GM23338 (cell line): ENCODE measurements around the gene PRR13. TPM values are rescaled to one million over a fixed set of nuclear protein-coding genes. Genes with fewer than 3 reads are reported as not detected.

Source experiments
- ATAC-seq: fragments of 200-7000 bp; cut with Tn5 transposase; 3 replicates; pipeline ENCODE4 v1.9.1; 2020
- DNase-seq: peaks from one replicate; pipeline ENCODE4 v3.0.0-alpha.2; 2015; ENCODE audit warnings: low spot score
- H2AFZ ChIP-seq: fragments of 200-600 bp; sonication (generic); 2 replicates; pipeline ENCODE4 v1.8.0; 2016; ENCODE audit warnings: antibody characterized with exemption, mild to moderate bottlenecking, moderate library complexity
- H3F3A ChIP-seq: fragments of 200-600 bp; sonication (generic); replicated peaks from 2 replicates; pipeline ENCODE4 v1.8.0; 2017; ENCODE audit warnings: antibody characterized with exemption, mixed run types, low read depth
- H3K27ac ChIP-seq: fragments of 200-600 bp; sonication (generic); 2 replicates; pipeline ENCODE4 v1.6.1; 2016; ENCODE audit warnings: low read depth
- H3K27me3 ChIP-seq: fragments of 200-600 bp; sonication (generic); 2 replicates; pipeline ENCODE4 v1.8.0; 2016; ENCODE audit warnings: mild to moderate bottlenecking, mixed run types, moderate library complexity; ENCODE audit not compliant: insufficient read depth
- H3K36me3 ChIP-seq: fragments of 200-600 bp; sonication (generic); 2 replicates; pipeline ENCODE4 v1.8.0; 2016; ENCODE audit warnings: mild to moderate bottlenecking; ENCODE audit not compliant: insufficient read depth
- H3K4me1 ChIP-seq: fragments of 200-600 bp; sonication (generic); 2 replicates; pipeline ENCODE4 v1.8.0; 2016; ENCODE audit warnings: mild to moderate bottlenecking, moderate library complexity; ENCODE audit not compliant: insufficient read depth
- H3K4me2 ChIP-seq: fragments of 200-600 bp; sonication (generic); 2 replicates; pipeline ENCODE4 v1.7.1; 2017; ENCODE audit warnings: mixed run types
- H3K4me3 ChIP-seq: fragments of 200-600 bp; sonication (generic); 2 replicates; pipeline ENCODE4 v1.6.1; 2016; ENCODE audit warnings: mixed run types
- H3K79me2 ChIP-seq: fragments of 200-600 bp; sonication (generic); replicated peaks from 2 replicates; pipeline ENCODE4 v1.8.0; 2017; ENCODE audit warnings: mild to moderate bottlenecking; ENCODE audit not compliant: insufficient read depth
- H3K9me2 ChIP-seq: fragments of 200-600 bp; sonication (generic); 2 replicates; pipeline ENCODE4 v1.8.0; 2017; ENCODE audit not compliant: insufficient read depth
- H4K20me1 ChIP-seq: fragments of 200-600 bp; sonication (generic); replicated peaks from 2 replicates; pipeline ENCODE4 v1.8.0; 2017; ENCODE audit warnings: mild to moderate bottlenecking; ENCODE audit not compliant: insufficient read depth
- H3K27ac Mint-ChIP-seq: 2 replicates; pipeline ENCODE4 v1.8.0; 2020; ENCODE audit warnings: inconsistent platforms, mild to moderate bottlenecking, moderate library complexity, mixed read lengths
- H3K27me3 Mint-ChIP-seq: 3 replicates; pipeline ENCODE4 v1.8.0; 2022; ENCODE audit warnings: low read depth, mild to moderate bottlenecking, moderate library complexity, mixed read lengths, inconsistent platforms; ENCODE audit not compliant: insufficient read depth, poor library complexity
- H3K36me3 Mint-ChIP-seq: 3 replicates; pipeline ENCODE4 v1.8.0; 2021; ENCODE audit warnings: low read depth, mild to moderate bottlenecking, inconsistent platforms, moderate library complexity, mixed read lengths
- H3K4me1 Mint-ChIP-seq: 3 replicates; pipeline ENCODE4 v1.8.0; 2020; ENCODE audit warnings: mild to moderate bottlenecking, inconsistent platforms, mixed read lengths
- H3K4me3 Mint-ChIP-seq: 3 replicates; pipeline ENCODE4 v1.8.0; 2021; ENCODE audit warnings: moderate library complexity, mild to moderate bottlenecking, inconsistent platforms, mixed read lengths
- H3K9me3 Mint-ChIP-seq: 3 replicates; pipeline ENCODE4 v1.8.0; 2020; ENCODE audit warnings: moderate library complexity, mild to moderate bottlenecking, inconsistent platforms, mixed read lengths
- EZH2 ChIP-seq: fragments of 200-600 bp; sonication (generic); IDR thresholded peaks from one replicate; pipeline ENCODE4 v1.8.0; 2017; ENCODE audit warnings: antibody characterized with exemption, mild to moderate bottlenecking, low read depth; ENCODE audit not compliant: unreplicated experiment
- EZH2phosphoT487 ChIP-seq: fragments of 200-600 bp; sonication (generic); IDR thresholded peaks from one replicate; pipeline ENCODE4 v1.8.1; 2018; ENCODE audit warnings: antibody characterized with exemption; ENCODE audit not compliant: unreplicated experiment
- JUNB ChIP-seq: IDR thresholded peaks from one replicate; pipeline ENCODE4 v1.6.1; 2016; ENCODE audit warnings: antibody characterized with exemption; ENCODE audit not compliant: unreplicated experiment
- NANOG ChIP-seq: IDR thresholded peaks from 2 replicates; pipeline ENCODE4 v1.6.1; 2016; ENCODE audit warnings: antibody characterized with exemption, borderline replicate concordance
- POLR2AphosphoS5 ChIP-seq: IDR thresholded peaks from 2 replicates; pipeline ENCODE4 v1.6.1; 2016; ENCODE audit warnings: antibody characterized with exemption, low read depth
- STAT1 ChIP-seq: IDR thresholded peaks from one replicate; pipeline ENCODE4 v1.6.1; 2016; ENCODE audit warnings: antibody characterized with exemption; ENCODE audit not compliant: unreplicated experiment
- ZNF114 ChIP-seq: fragments of 250-450 bp; sonication (Bioruptor Pico); IDR thresholded peaks from 2 replicates; pipeline ENCODE4 v1.5.0; 2020; ENCODE audit warnings: mild to moderate bottlenecking, moderate library complexity
- ZNF331 ChIP-seq: fragments of 250-450 bp; sonication (Bioruptor Pico); IDR thresholded peaks from 2 replicates; pipeline ENCODE4 v1.5.0; 2020; ENCODE audit warnings: low read depth, mild to moderate bottlenecking, moderate library complexity
- polyA plus RNA-seq: library from polyadenylated mRNA; unstranded; fragments of >200 nt; fragmentation: Nextera tagmentation; extraction: Ambion mirVana; gene quantifications from 2 replicates; pipeline ENCODE4 v1.2.1, GENCODE V29; 2016
- total RNA-seq: library from RNA; depleted of rRNA; stranded (reverse); fragments of >200 nt; shearing (Covaris generic); gene quantifications from 2 replicates; pipeline ENCODE4 v1.2.3, GENCODE V29; 2014
- TF ChIP-seq, protein P1 (sequence below): IDR thresholded peaks from one replicate; pipeline ENCODE4 v1.6.1; 2018; ENCODE audit warnings: antibody characterized with exemption; ENCODE audit not compliant: unreplicated experiment
- TF ChIP-seq, protein P2 (sequence below): IDR thresholded peaks from 2 replicates; pipeline ENCODE4 v1.6.1; 2016; ENCODE audit warnings: antibody characterized with exemption
- TF ChIP-seq, protein P3 (sequence below), 2 experiments: fragments of 200-600 bp in 1 of 2; sonication (generic) in 1 of 2; conservative IDR thresholded peaks; 2 replicates each; pipeline versions ENCODE4 v1.5.1 to v1.6.1; 2016 to 2017; ENCODE audit warnings: antibody characterized with exemption in 2 of 2, low read depth in 2 of 2, mild to moderate bottlenecking in 2 of 2, moderate library complexity in 1 of 2

PRR13 gene
- total and polyA plus RNA-seq, 2 experiments from 2014 or later: 70.5 to 303 TPM

DNA sequence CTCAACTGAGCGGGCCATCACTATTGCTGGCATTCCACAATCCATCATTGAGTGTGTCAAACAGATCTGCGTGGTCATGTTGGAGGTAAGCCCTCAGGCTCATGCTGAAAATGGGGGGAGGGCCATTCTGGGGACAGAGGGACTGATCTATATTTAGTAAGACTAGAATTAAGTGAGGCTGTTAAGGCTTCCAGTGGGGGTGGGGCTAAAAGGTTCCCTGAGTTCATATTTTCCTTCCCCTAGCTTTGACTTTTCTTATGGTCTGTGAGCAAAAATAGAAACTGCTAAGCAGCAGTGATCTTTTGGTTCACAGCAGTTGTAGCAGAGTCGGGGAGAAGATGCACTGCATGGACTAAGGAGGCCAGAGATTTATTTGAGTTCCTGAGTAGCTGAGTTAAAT is 19.5 kb downstream of the PRR13 start:
- peaks cover 59% of the 10 kb centered on the region for H3F3A ChIP-seq
- Mint-ChIP-seq H3K27ac (no peak overlapping the region), H3K4me3 (no peak overlapping the region), H3K27me3 (peaks cover 9% of the 10 kb centered on the region), H3K9me3 (no peaks in the 10 kb centered on the region), H3K36me3 (peaks cover 99% of the 10 kb centered on the region), H3K4me1 (peaks cover 52% of the 10 kb centered on the region)
- no peaks in the 10 kb centered on the region for H3K9me2 ChIP-seq
- peaks cover 11% of the 10 kb centered on the region; the same call in 1 of the 2 replicates for H3K4me1 ChIP-seq
- peaks cover 97% of the 10 kb centered on the region for H3K36me3 ChIP-seq
- H2AFZ ChIP-seq: no peak overlapping the region
- H3K4me2 ChIP-seq: no peak overlapping the region
- no peaks in the 10 kb centered on the region for H3K27me3 ChIP-seq
- H3K79me2 ChIP-seq: peaks cover 97% of the 10 kb centered on the region
- ATAC-seq: no peak
- peaks cover 89% of the 10 kb centered on the region for H4K20me1 ChIP-seq
- DNase-seq: no peak
- peak overlapping the region; percentile 68; the same call in 1 of the 2 replicates for H3K27ac ChIP-seq
- TF ChIP-seq ZNF114 (CRISPR knock-in tag) (no peak), STAT1 (no peak), POLR2AphosphoS5 (no peak), EZH2phosphoT487 (no peak), ZNF331 (CRISPR knock-in tag) (no peak), NANOG (no peak), EZH2 (no peak)
- TF ChIP-seq, protein P1, sequence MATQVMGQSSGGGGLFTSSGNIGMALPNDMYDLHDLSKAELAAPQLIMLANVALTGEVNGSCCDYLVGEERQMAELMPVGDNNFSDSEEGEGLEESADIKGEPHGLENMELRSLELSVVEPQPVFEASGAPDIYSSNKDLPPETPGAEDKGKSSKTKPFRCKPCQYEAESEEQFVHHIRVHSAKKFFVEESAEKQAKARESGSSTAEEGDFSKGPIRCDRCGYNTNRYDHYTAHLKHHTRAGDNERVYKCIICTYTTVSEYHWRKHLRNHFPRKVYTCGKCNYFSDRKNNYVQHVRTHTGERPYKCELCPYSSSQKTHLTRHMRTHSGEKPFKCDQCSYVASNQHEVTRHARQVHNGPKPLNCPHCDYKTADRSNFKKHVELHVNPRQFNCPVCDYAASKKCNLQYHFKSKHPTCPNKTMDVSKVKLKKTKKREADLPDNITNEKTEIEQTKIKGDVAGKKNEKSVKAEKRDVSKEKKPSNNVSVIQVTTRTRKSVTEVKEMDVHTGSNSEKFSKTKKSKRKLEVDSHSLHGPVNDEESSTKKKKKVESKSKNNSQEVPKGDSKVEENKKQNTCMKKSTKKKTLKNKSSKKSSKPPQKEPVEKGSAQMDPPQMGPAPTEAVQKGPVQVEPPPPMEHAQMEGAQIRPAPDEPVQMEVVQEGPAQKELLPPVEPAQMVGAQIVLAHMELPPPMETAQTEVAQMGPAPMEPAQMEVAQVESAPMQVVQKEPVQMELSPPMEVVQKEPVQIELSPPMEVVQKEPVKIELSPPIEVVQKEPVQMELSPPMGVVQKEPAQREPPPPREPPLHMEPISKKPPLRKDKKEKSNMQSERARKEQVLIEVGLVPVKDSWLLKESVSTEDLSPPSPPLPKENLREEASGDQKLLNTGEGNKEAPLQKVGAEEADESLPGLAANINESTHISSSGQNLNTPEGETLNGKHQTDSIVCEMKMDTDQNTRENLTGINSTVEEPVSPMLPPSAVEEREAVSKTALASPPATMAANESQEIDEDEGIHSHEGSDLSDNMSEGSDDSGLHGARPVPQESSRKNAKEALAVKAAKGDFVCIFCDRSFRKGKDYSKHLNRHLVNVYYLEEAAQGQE: no peak
- TF ChIP-seq, protein P2, sequence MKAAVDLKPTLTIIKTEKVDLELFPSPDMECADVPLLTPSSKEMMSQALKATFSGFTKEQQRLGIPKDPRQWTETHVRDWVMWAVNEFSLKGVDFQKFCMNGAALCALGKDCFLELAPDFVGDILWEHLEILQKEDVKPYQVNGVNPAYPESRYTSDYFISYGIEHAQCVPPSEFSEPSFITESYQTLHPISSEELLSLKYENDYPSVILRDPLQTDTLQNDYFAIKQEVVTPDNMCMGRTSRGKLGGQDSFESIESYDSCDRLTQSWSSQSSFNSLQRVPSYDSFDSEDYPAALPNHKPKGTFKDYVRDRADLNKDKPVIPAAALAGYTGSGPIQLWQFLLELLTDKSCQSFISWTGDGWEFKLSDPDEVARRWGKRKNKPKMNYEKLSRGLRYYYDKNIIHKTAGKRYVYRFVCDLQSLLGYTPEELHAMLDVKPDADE: no peak
- H3K4me3 ChIP-seq: no peak overlapping the region

DNA sequence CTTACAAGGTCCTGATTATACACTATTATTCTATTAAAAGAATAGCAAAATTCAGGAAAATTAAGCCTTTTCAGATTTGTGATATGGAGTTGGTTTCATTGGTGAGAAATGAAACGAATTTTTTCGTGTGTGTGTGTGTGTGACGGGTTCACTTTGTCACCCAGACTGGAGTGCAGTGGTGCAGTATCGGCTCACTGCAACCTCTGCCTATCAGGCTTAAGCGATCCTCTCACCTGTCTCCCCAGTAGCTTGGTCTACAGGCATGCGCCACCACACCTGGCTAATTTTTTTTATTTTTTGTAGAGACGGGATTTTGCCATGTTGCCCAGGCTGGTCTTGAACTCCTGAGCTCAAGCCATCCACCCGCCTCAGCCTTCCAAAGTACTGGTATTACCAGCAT is 20.1 kb downstream of the PRR13 start:
- Mint-ChIP-seq H3K27me3 (peaks cover 9% of the 10 kb centered on the region), H3K9me3 (no peaks in the 10 kb centered on the region), H3K4me3 (no peak overlapping the region), H3K4me1 (peaks cover 51% of the 10 kb centered on the region), H3K36me3 (peaks cover 99% of the 10 kb centered on the region), H3K27ac (no peak overlapping the region)
- peaks cover 88% of the 10 kb centered on the region for H4K20me1 ChIP-seq
- DNase-seq (no peak), ATAC-seq (no peak)
- peaks cover 61% of the 10 kb centered on the region for H3F3A ChIP-seq
- peaks cover 97% of the 10 kb centered on the region for H3K36me3 ChIP-seq
- H2AFZ ChIP-seq: no peak overlapping the region
- no peaks in the 10 kb centered on the region for H3K9me2 ChIP-seq
- H3K4me2 ChIP-seq: no peak overlapping the region
- H3K4me3 ChIP-seq: no peak overlapping the region
- no peaks in the 10 kb centered on the region for H3K27me3 ChIP-seq
- H3K79me2 ChIP-seq: peaks cover 97% of the 10 kb centered on the region
- peaks cover 11% of the 10 kb centered on the region; the same call in 1 of the 2 replicates for H3K4me1 ChIP-seq
- no peak overlapping the region for H3K27ac ChIP-seq
- TF ChIP-seq JUNB (no peak), ZNF114 (CRISPR knock-in tag) (no peak), ZNF331 (CRISPR knock-in tag) (no peak), STAT1 (no peak), NANOG (no peak), EZH2 (no peak)
- TF ChIP-seq, protein P3, sequence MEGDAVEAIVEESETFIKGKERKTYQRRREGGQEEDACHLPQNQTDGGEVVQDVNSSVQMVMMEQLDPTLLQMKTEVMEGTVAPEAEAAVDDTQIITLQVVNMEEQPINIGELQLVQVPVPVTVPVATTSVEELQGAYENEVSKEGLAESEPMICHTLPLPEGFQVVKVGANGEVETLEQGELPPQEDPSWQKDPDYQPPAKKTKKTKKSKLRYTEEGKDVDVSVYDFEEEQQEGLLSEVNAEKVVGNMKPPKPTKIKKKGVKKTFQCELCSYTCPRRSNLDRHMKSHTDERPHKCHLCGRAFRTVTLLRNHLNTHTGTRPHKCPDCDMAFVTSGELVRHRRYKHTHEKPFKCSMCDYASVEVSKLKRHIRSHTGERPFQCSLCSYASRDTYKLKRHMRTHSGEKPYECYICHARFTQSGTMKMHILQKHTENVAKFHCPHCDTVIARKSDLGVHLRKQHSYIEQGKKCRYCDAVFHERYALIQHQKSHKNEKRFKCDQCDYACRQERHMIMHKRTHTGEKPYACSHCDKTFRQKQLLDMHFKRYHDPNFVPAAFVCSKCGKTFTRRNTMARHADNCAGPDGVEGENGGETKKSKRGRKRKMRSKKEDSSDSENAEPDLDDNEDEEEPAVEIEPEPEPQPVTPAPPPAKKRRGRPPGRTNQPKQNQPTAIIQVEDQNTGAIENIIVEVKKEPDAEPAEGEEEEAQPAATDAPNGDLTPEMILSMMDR (conservative IDR thresholded peaks at IDR 0.05; ENCODE audit: low read depth in 2 of 2): no peak
- TF ChIP-seq, protein P1: no peak
